Erythroblast (primary cell): ENCODE results near the gene SLC43A1.

Experiments
- GATA1 ChIP-seq: IDR thresholded peaks from 2 replicates; pipeline ENCODE4 v1.6.1; 2011; ENCODE audit warnings: low read depth, mild to moderate bottlenecking, control low read depth, low read length, moderate library complexity
- POLR2A ChIP-seq: IDR thresholded peaks from 2 replicates; pipeline ENCODE4 v1.6.1; 2011; ENCODE audit warnings: mild to moderate bottlenecking, low read length

DNA sequence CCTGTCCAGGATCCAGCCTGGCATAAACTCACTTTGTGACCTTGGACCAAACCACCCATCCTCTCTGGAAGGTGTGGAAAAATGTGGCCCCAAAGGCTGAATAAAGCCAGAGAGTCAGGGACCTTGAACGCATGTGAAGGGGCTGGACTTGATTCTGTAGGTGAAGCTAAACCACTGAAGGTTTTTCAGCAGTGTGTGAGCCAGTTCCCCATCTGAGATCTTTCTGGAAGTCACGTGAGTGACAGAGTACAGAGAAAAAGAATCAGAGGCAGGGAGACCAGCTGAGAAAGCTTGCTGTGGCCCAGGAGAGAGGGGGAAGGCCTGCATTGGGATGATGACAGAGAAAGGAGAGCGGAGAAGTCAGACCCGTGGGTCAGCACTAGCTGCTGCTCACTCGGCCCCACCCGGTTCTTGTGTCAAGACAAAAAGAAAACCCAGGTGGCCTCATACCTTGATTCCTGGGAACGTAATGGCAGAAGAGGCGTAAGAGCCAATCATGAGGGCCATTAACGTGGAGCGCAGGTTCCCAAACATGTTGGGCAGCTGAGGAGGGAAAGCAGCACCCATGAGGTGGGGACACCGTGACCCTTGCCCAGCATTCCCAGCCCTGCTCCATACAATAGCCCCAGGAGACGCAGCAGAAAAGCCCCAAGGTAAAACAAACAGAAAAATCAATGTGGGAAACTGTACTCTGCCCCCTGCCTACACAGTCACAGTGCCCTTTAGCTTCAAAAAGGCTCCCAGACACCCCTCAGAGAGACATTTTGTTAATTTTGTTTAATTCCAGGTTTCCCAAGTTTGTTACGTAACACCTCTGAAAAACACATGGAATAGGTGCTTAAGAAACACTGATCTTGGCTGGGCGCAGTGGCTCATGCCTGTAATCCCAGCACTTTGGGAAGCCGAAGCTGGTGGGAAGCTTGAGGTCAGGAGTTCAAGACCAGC is 17.9 kb downstream of the SLC43A1 start:
- TF ChIP-seq POLR2A (no peak), GATA1 (no peak)
